GM21717 (cell line): ENCODE data around the gene TM4SF5.

Experiments used
- ATAC-seq: cut with Tn5 transposase; IDR thresholded peaks from one replicate; pipeline ENCODE4 v1.9.1; 2021; ENCODE audit warnings: mild to moderate bottlenecking, moderate library complexity; ENCODE audit not compliant: unreplicated experiment

TM4SF5 gene

GRCh38 chr17:4788807-4789700, 17.4 kb downstream of the TM4SF5 start, which contains the start of gene GLTPD2:
GLTPD2 (plus strand) TSS chr17:4788964; CDS start chr17:4789012, 48 bp downstream.
- ATAC-seq: peak; percentile 14

- ATAC-seq: peak; percentile 27
Measured at GRCh38 chr17:4789701-4789950, 17.9 kb downstream of the TM4SF5 start.

GRCh38 chr17:4789951-4790704, 18.4 kb downstream of the TM4SF5 start:
- peak; percentile 68 for ATAC-seq

- ATAC-seq: no peak
Measured at GRCh38 chr17:4790705-4791088, 19.0 kb downstream of the TM4SF5 start.

GRCh38 chr17:4795168-4795567, 23.5 kb downstream of the TM4SF5 start:
- no peak for ATAC-seq

- no peak for ATAC-seq
Measured at GRCh38 chr17:4796552-4796920, 24.9 kb downstream of the TM4SF5 start.

GRCh38 chr17:4800462-4801196, 28.9 kb downstream of the TM4SF5 start:
- no peak for ATAC-seq

- no peak for ATAC-seq
Measured at GRCh38 chr17:4802228-4802627, 30.5 kb downstream of the TM4SF5 start, which contains the start of gene C17orf114. C17orf114 (minus strand) TSS chr17:4802328.

- ATAC-seq: peak; percentile 13
Measured at GRCh38 chr17:4806456-4806776, 34.7 kb downstream of the TM4SF5 start.

- ATAC-seq: peak; percentile 68
Measured at GRCh38 chr17:4806777-4807604, 35.3 kb downstream of the TM4SF5 start, which contains the start of gene PLD2. PLD2 (plus strand) TSS chr17:4807152; CDS start chr17:4807773, 621 bp downstream.

GRCh38 chr17:4807605-4808377, 36.1 kb downstream of the TM4SF5 start:
- peak; percentile 5 for ATAC-seq

GRCh38 chr17:4808378-4808767, 36.7 kb downstream of the TM4SF5 start:
- no peak for ATAC-seq

- ATAC-seq: no peak
Measured at GRCh38 chr17:4810696-4811290, 39.1 kb downstream of the TM4SF5 start.

- ATAC-seq: no peak
Measured at GRCh38 chr17:4811471-4811870, 39.8 kb downstream of the TM4SF5 start.

GRCh38 chr17:4812690-4813089, 41.0 kb downstream of the TM4SF5 start:
- ATAC-seq: no peak

- no peak for ATAC-seq
Measured at GRCh38 chr17:4815043-4815675, 43.5 kb downstream of the TM4SF5 start.

GRCh38 chr17:4816826-4817225, 45.1 kb downstream of the TM4SF5 start:
- no peak for ATAC-seq

- ATAC-seq: no peak
Measured at GRCh38 chr17:4818276-4818675, 46.6 kb downstream of the TM4SF5 start.

GRCh38 chr17:4822835-4823234, 51.1 kb downstream of the TM4SF5 start:
- ATAC-seq: no peak
